HG03432 (cell line): ENCODE data around the gene BAD.

Experiments used
- ATAC-seq: cut with Tn5 transposase; IDR thresholded peaks from one replicate; pipeline ENCODE4 v1.9.1; 2021; ENCODE audit warnings: mild to moderate bottlenecking, moderate library complexity; ENCODE audit not compliant: unreplicated experiment

Gene BAD

GRCh38 chr11:64297699-64298358, 13.4 kb upstream of the BAD start:
- no peak for ATAC-seq

- ATAC-seq, result no peak
Observed at GRCh38 chr11:64296830-64297698, 12.6 kb upstream of the BAD start.

GRCh38 chr11:64296236-64296635, 11.8 kb upstream of the BAD start:
- ATAC-seq, result no peak

- no peak for ATAC-seq
Observed at GRCh38 chr11:64295760-64296159, 11.3 kb upstream of the BAD start.

- no peak for ATAC-seq
Observed at GRCh38 chr11:64294774-64295173, 10.3 kb upstream of the BAD start.

- no peak for ATAC-seq
Observed at GRCh38 chr11:64292460-64293254, 8.2 kb upstream of the BAD start.

- ATAC-seq, result no peak
Observed at GRCh38 chr11:64291752-64292459, 7.4 kb upstream of the BAD start.

- no peak for ATAC-seq
Observed at GRCh38 chr11:64291262-64291751, 6.8 kb upstream of the BAD start, which contains the start of gene KCNK4. TSS of gene KCNK4 (plus strand) at chr11:64291302. CDS start at chr11:64293019, 1,717 bp downstream.

- no peak for ATAC-seq
Observed at GRCh38 chr11:64290352-64291261, 6.1 kb upstream of the BAD start.

GRCh38 chr11:64289002-64289564, 4.6 kb upstream of the BAD start:
- ATAC-seq, result no peak

- no peak for ATAC-seq
Observed at GRCh38 chr11:64288353-64288750, 3.9 kb upstream of the BAD start.

- ATAC-seq, result no peak
Observed at GRCh38 chr11:64287676-64288352, 3.3 kb upstream of the BAD start.

- ATAC-seq, result no peak
Observed at GRCh38 chr11:64286801-64287159, 2.3 kb upstream of the BAD start.

GRCh38 chr11:64285885-64286800, 1.7 kb upstream of the BAD start:
- ATAC-seq, result no peak

GRCh38 chr11:64284962-64285884, 758 bp upstream of the BAD start, which contains the start of gene GPR137:
TSS of gene GPR137 (plus strand) at chr11:64285848. CDS start at chr11:64286525, 677 bp downstream.
- ATAC-seq, result peak; percentile 69

GRCh38 chr11:64283092-64283491, 1.4 kb downstream of the BAD start:
- ATAC-seq, result no peak
